Neuronal stem cell (in vitro differentiated cells): ENCODE results near the gene PIK3C2G.

Experiments used
- DNase-seq: peaks from one replicate; pipeline ENCODE4 v3.0.0-alpha.2; 2013; ENCODE audit warnings: low spot score
- H2AFZ ChIP-seq: one replicate; pipeline ENCODE4 v1.6.1; 2013; ENCODE audit warnings: mild to moderate bottlenecking, low read length, inconsistent platforms
- H2AK5ac ChIP-seq: 2 replicates; pipeline ENCODE4 v1.6.1; 2013; ENCODE audit warnings: low read depth, mild to moderate bottlenecking, inconsistent platforms, low read length, moderate library complexity, mixed read lengths
- H2BK120ac ChIP-seq: 2 replicates; pipeline ENCODE4 v1.6.1; 2013; ENCODE audit warnings: low read depth, mild to moderate bottlenecking, inconsistent platforms, low read length, moderate library complexity, mixed read lengths
- H2BK12ac ChIP-seq: one replicate; pipeline ENCODE4 v1.6.1; 2013; ENCODE audit warnings: low read length, inconsistent platforms
- H2BK15ac ChIP-seq: 2 replicates; pipeline ENCODE4 v1.6.1; 2013; ENCODE audit warnings: mild to moderate bottlenecking, low read length, inconsistent platforms, mixed read lengths
- H2BK5ac ChIP-seq: one replicate; pipeline ENCODE4 v1.6.1; 2013; ENCODE audit warnings: inconsistent platforms, mild to moderate bottlenecking, low read length, moderate library complexity
- H3K14ac ChIP-seq: one replicate; pipeline ENCODE4 v1.6.1; 2013; ENCODE audit warnings: low read length, inconsistent platforms
- H3K18ac ChIP-seq: 2 replicates; pipeline ENCODE4 v1.6.1; 2013; ENCODE audit warnings: low read length, inconsistent platforms
- H3K23ac ChIP-seq: 2 replicates; pipeline ENCODE4 v1.6.1; 2013; ENCODE audit warnings: low read depth, mild to moderate bottlenecking, mixed read lengths, low read length, inconsistent platforms; ENCODE audit not compliant: poor library complexity
- H3K27ac ChIP-seq: replicated peaks from 3 replicates; pipeline ENCODE4 v1.5.1; 2013; ENCODE audit warnings: low read length, inconsistent platforms
- H3K27me3 ChIP-seq, 3 experiments: 2 replicates each; pipeline ENCODE4 v1.6.1; 2013; ENCODE audit warnings: low read length in 3 of 3, mild to moderate bottlenecking in 2 of 3, inconsistent platforms in 1 of 3, low read depth in 1 of 3, mixed read lengths in 1 of 3, moderate library complexity in 1 of 3; ENCODE audit not compliant: control insufficient read depth in 3 of 3, insufficient read depth in 3 of 3
- H3K36me3 ChIP-seq, 2 donors: replicated peaks in 1 of 2; 2 replicates each; pipeline ENCODE4 v1.6.1; 2013; ENCODE audit warnings: low read length in 2 of 2; ENCODE audit not compliant: control insufficient read depth in 2 of 2, insufficient read depth in 2 of 2
- H3K4ac ChIP-seq: 2 replicates; pipeline ENCODE4 v1.6.1; 2013; ENCODE audit warnings: inconsistent platforms, mild to moderate bottlenecking, low read length, moderate library complexity
- H3K4me1 ChIP-seq, 2 donors: 1 replicate in 1 of 2; 2 replicates in 1 of 2; pipeline ENCODE4 v1.6.1; 2013; ENCODE audit warnings: low read length in 2 of 2, low read depth in 1 of 2; ENCODE audit not compliant: control insufficient read depth in 2 of 2, insufficient read depth in 1 of 2
- H3K4me2 ChIP-seq: one replicate; pipeline ENCODE4 v1.6.1; 2013; ENCODE audit warnings: mild to moderate bottlenecking, low read length, inconsistent platforms; ENCODE audit not compliant: insufficient read depth, poor library complexity, severe bottlenecking
- H3K4me3 ChIP-seq, 2 donors: 2 replicates each; pipeline ENCODE4 v1.5.1; 2013; ENCODE audit warnings: low read length in 2 of 2, mild to moderate bottlenecking in 2 of 2, inconsistent platforms in 1 of 2, moderate library complexity in 1 of 2
- H3K79me1 ChIP-seq: one replicate; pipeline ENCODE4 v1.6.1; 2013; ENCODE audit warnings: low read depth, mild to moderate bottlenecking, inconsistent platforms, low read length, moderate library complexity
- H3K9ac ChIP-seq: one replicate; pipeline ENCODE4 v1.6.1; 2013; ENCODE audit warnings: mild to moderate bottlenecking, low read depth, low read length, inconsistent platforms; ENCODE audit not compliant: poor library complexity
- H3K9me3 ChIP-seq, 2 donors: replicated peaks in 1 of 2; 2 replicates each; pipeline versions ENCODE3 to v1.6.1; 2013; ENCODE audit warnings: low read length in 2 of 2, mild to moderate bottlenecking in 2 of 2, inconsistent platforms in 1 of 2, low read depth in 1 of 2, mixed read lengths in 1 of 2, moderate library complexity in 1 of 2; ENCODE audit not compliant: control insufficient read depth in 2 of 2, insufficient read depth in 1 of 2
- H4K8ac ChIP-seq: one replicate; pipeline ENCODE4 v1.6.1; 2013; ENCODE audit warnings: low read depth, mild to moderate bottlenecking, inconsistent platforms, low read length, moderate library complexity
- H4K91ac ChIP-seq: one replicate; pipeline ENCODE4 v1.6.1; 2013; ENCODE audit warnings: low read length, low read depth, mild to moderate bottlenecking, inconsistent platforms; ENCODE audit not compliant: poor library complexity
- WGBS, 2 donors: extraction: QIAGEN DNeasy Blood & Tissue Kit; methylation state at CpG; one replicate each; pipeline ENCODE4 v1.1.7; 2013; ENCODE audit warnings: missing lambda C conversion rate in 2 of 2, mixed read lengths in 1 of 2; ENCODE audit not compliant: insufficient read length in 2 of 2, insufficient replicate concordance in 1 of 2; ENCODE audit errors: extremely low coverage in 2 of 2; 5-methylcytosine and 5-hydroxymethylcytosine counted together

The PIK3C2G gene

DNA sequence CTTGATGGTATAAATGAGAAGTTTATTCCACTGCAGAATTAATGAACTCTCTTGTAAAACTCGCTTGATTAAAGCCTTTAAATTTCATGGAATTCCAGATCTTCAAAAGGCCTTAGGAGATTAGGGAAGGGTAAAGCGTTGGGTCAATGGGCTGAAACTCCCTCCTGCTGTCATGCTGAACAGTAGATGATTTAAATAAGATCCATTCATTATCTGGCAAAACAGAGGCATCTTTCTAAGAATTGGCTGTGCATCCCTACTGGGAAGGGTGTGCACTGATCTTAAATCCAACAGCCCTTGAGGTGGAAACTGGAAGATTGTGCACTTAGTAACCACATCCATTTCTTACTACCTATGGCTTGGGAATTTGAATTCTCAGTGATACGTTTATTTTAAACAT lies 420.5 kb downstream of the PIK3C2G start:
- no peak overlapping the region for H3K14ac ChIP-seq
- H2AK5ac ChIP-seq: no peak overlapping the region
- peaks cover 0 to 2% of the 10 kb centered on the region in 2 donors for H3K9me3 ChIP-seq
- no peak overlapping the region for H2BK5ac ChIP-seq
- H3K4me2 ChIP-seq: no peak overlapping the region
- H3K4ac ChIP-seq: no peak overlapping the region
- no peak overlapping the region for H4K8ac ChIP-seq
- no peak overlapping the region for H2BK15ac ChIP-seq
- H3K36me3 ChIP-seq: no peaks in the 10 kb centered on the region
- H4K91ac ChIP-seq: no peak overlapping the region
- no peak overlapping the region for H3K9ac ChIP-seq
- no peak overlapping the region for H2BK12ac ChIP-seq
- H2BK120ac ChIP-seq: no peak overlapping the region
- no peak overlapping the region for H3K23ac ChIP-seq
- H3K27ac ChIP-seq: no peak overlapping the region
- no peaks in the 10 kb centered on the region for H3K79me1 ChIP-seq
- H3K27me3 ChIP-seq: no peaks in the 10 kb centered on the region
- H3K4me1 ChIP-seq: peaks cover 0 to 8% of the 10 kb centered on the region in 2 donors
- no peak overlapping the region for H3K18ac ChIP-seq
- DNase-seq: peak; percentile 31
- no peak overlapping the region for H3K4me3 ChIP-seq
- H2AFZ ChIP-seq: no peak overlapping the region
- WGBS, 2 donors: no CpG with 5 or more reads among the region's 3 CpGs

DNA sequence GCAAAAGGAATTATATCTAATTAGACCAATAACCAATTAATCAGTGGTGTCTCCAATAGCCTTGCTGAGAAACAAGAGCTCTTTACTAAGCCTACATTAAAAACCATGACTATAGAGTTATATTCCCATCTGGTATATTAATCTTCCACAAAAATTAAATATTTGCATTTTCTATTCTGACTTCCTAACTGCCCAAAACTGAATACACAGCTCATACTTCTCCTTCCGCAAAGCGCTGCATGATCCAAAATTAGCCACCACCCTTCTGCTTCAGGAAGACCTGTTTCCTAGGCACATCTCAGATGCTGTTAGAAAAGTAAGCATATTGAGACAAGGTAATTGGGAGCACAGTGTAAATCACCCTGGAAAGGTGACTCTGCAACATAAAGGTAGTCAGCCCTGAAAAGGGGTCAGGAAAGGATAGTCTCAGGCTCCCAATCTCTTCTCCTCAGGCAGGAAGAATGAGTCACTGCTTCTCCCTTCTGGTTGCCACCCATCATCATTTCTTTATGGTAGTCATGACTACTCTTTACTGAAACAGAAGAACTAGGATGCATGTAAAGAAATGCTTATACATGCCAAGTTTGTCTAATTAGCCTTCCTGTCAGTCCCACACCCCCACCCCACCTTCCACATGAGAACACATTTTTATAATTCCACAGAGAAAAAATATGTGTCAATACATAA lies 422.2 kb downstream of the PIK3C2G start:
- H3K27me3 ChIP-seq: no peaks in the 10 kb centered on the region
- no peak overlapping the region for H3K4me2 ChIP-seq
- H2AFZ ChIP-seq: no peak overlapping the region
- no peak overlapping the region for H3K23ac ChIP-seq
- H3K79me1 ChIP-seq: no peaks in the 10 kb centered on the region
- peaks cover 0 to 8% of the 10 kb centered on the region in 2 donors for H3K4me1 ChIP-seq
- H2AK5ac ChIP-seq: no peak overlapping the region
- no peak overlapping the region for H3K4ac ChIP-seq
- peaks cover 0 to 2% of the 10 kb centered on the region in 2 donors for H3K9me3 ChIP-seq
- no peak overlapping the region for H4K8ac ChIP-seq
- no CpG with 5 or more reads among the region's 2 CpGs for WGBS, 2 donors
- H3K14ac ChIP-seq: no peak overlapping the region
- no peak overlapping the region for H2BK120ac ChIP-seq
- H3K9ac ChIP-seq: no peak overlapping the region
- no peak overlapping the region for H3K27ac ChIP-seq
- no peak overlapping the region for H2BK15ac ChIP-seq
- H4K91ac ChIP-seq: no peak overlapping the region
- DNase-seq: no peak
- no peak overlapping the region for H2BK5ac ChIP-seq
- no peak overlapping the region for H3K18ac ChIP-seq
- H3K4me3 ChIP-seq: no peak overlapping the region
- no peaks in the 10 kb centered on the region for H3K36me3 ChIP-seq
- no peak overlapping the region for H2BK12ac ChIP-seq

DNA sequence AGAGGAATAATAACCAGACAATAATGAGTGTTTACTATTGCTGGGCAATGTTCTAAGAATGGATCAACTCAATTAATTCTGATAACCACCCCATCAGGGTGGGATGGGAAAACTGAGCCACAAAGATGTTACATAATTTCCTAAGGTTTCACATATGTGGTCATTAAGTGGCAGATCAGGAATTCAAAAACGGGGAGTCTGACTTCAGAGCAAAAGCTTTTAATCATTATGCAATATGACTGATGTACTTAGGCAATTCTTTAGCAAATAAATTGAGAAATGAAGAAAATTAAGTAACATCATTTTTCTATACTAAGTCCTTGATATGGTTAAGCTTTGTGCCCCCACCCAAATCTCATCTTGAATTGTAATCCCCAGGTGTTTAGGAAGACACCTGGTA lies 423.1 kb downstream of the PIK3C2G start:
- no peak overlapping the region for H3K4me3 ChIP-seq
- no CpG with 5 or more reads among the region's 1 CpG for WGBS, 2 donors
- H2AFZ ChIP-seq: no peak overlapping the region
- no peak for DNase-seq
- no peak overlapping the region for H4K91ac ChIP-seq
- H4K8ac ChIP-seq: no peak overlapping the region
- no peak overlapping the region for H2BK12ac ChIP-seq
- no peak overlapping the region for H2BK120ac ChIP-seq
- H3K4ac ChIP-seq: no peak overlapping the region
- H2BK5ac ChIP-seq: no peak overlapping the region
- H3K27ac ChIP-seq: no peak overlapping the region
- peaks cover 0 to 8% of the 10 kb centered on the region in 2 donors for H3K4me1 ChIP-seq
- H3K9me3 ChIP-seq: no peaks in the 10 kb centered on the region
- no peak overlapping the region for H2AK5ac ChIP-seq
- no peak overlapping the region for H3K9ac ChIP-seq
- no peak overlapping the region for H3K23ac ChIP-seq
- no peak overlapping the region for H3K14ac ChIP-seq
- no peaks in the 10 kb centered on the region for H3K36me3 ChIP-seq
- no peak overlapping the region for H3K18ac ChIP-seq
- no peak overlapping the region for H2BK15ac ChIP-seq
- H3K27me3 ChIP-seq: no peaks in the 10 kb centered on the region
- no peaks in the 10 kb centered on the region for H3K79me1 ChIP-seq
- H3K4me2 ChIP-seq: no peak overlapping the region

DNA sequence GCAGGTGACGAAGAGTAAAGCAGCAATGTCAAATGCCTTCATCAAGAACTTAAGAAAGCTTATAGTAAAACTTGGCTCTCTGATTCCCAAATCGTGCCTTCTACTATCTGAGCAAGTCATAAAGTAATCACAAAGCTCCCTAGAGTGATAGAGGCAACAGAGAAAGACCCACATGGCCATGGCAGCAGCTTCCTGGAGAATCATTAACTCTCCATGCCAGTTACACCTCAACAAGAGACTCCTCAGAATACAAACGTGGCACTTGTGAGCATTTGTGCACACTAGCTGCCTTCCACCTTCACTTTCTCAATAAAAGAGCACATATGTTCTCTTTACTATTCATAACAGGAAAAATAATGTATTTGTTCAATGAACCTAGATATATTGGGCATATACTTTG lies 428.5 kb downstream of the PIK3C2G start:
- H3K27me3 ChIP-seq: no peaks in the 10 kb centered on the region
- H3K23ac ChIP-seq: no peak overlapping the region
- no peak overlapping the region for H4K8ac ChIP-seq
- no peaks in the 10 kb centered on the region for H3K9me3 ChIP-seq
- no peak overlapping the region for H3K14ac ChIP-seq
- no peak overlapping the region for H3K18ac ChIP-seq
- H2BK5ac ChIP-seq: no peak overlapping the region
- no peak overlapping the region for H3K4ac ChIP-seq
- no peak overlapping the region for H3K9ac ChIP-seq
- no peaks in the 10 kb centered on the region for H3K36me3 ChIP-seq
- H4K91ac ChIP-seq: no peak overlapping the region
- H3K4me1 ChIP-seq: no peaks in the 10 kb centered on the region
- no peak overlapping the region for H2BK120ac ChIP-seq
- no peak overlapping the region for H3K4me2 ChIP-seq
- no CpG with 5 or more reads among the region's 3 CpGs for WGBS, 2 donors
- no peak overlapping the region for H2BK15ac ChIP-seq
- H3K79me1 ChIP-seq: no peaks in the 10 kb centered on the region
- H2AK5ac ChIP-seq: no peak overlapping the region
- DNase-seq: no peak
- H3K27ac ChIP-seq: no peak overlapping the region
- H2BK12ac ChIP-seq: no peak overlapping the region
- H2AFZ ChIP-seq: no peak overlapping the region
- no peak overlapping the region for H3K4me3 ChIP-seq
